Nephron (organoid): ENCODE results near the gene FAM219A.
"Not testable (repeated sequence)": the region's sequence is repeated elsewhere in the genome, so short reads cannot be mapped to it uniquely, and the experiment has no call there.

Experiments used
- H3K27ac Mint-ChIP-seq, 3 experiments: 2 replicates each; pipeline ENCODE4 v1.8.0; 2020; ENCODE audit warnings: mixed read lengths in 3 of 3, mild to moderate bottlenecking in 2 of 3, moderate library complexity in 1 of 3
- H3K27me3 Mint-ChIP-seq: 2 replicates; pipeline ENCODE4 v1.8.0; 2021; ENCODE audit warnings: low read depth, mild to moderate bottlenecking, moderate library complexity, mixed read lengths
- H3K36me3 Mint-ChIP-seq: 2 replicates; pipeline ENCODE4 v1.8.0; 2020; ENCODE audit warnings: low read depth, mixed read lengths
- H3K4me1 Mint-ChIP-seq: 2 replicates; pipeline ENCODE4 v1.8.0; 2020; ENCODE audit warnings: mixed read lengths
- H3K4me3 Mint-ChIP-seq, 3 experiments: 2 replicates each; pipeline ENCODE4 v1.8.0; 2020; ENCODE audit warnings: mild to moderate bottlenecking in 3 of 3, mixed read lengths in 3 of 3, moderate library complexity in 2 of 3
- H3K9me3 Mint-ChIP-seq: 2 replicates; pipeline ENCODE4 v1.8.0; 2020; ENCODE audit warnings: mixed read lengths
- TF ChIP-seq, protein P1 (sequence below), 3 experiments: fragments of 200-600 bp; sonication (generic); IDR thresholded peaks; one replicate each; pipeline ENCODE4 v1.5.0; 2021; ENCODE audit warnings: antibody characterized with exemption in 3 of 3; ENCODE audit not compliant: unreplicated experiment in 3 of 3

FAM219A gene

DNA sequence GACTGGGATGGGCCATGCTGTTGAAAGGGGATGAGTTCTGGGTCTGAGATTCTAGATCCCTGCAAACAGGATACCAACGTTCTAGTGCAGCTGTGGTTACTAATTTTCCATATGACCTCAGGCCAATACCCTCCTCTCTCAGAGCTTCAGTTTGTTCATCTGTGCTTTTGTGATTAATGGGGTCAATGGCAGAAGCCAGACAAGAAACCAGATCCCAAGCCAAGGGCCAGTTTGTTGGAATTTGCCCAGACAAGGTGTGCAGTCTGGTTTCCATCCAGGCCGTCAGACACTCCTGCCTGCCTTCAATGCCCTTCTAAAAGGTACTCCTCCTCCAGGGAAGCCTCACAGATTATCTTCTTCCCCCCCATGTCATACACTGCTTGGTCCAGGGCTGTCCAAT, 93.1 kb downstream of the FAM219A start:
- H3K27me3 Mint-ChIP-seq: no peaks in the 10 kb centered on the region

DNA sequence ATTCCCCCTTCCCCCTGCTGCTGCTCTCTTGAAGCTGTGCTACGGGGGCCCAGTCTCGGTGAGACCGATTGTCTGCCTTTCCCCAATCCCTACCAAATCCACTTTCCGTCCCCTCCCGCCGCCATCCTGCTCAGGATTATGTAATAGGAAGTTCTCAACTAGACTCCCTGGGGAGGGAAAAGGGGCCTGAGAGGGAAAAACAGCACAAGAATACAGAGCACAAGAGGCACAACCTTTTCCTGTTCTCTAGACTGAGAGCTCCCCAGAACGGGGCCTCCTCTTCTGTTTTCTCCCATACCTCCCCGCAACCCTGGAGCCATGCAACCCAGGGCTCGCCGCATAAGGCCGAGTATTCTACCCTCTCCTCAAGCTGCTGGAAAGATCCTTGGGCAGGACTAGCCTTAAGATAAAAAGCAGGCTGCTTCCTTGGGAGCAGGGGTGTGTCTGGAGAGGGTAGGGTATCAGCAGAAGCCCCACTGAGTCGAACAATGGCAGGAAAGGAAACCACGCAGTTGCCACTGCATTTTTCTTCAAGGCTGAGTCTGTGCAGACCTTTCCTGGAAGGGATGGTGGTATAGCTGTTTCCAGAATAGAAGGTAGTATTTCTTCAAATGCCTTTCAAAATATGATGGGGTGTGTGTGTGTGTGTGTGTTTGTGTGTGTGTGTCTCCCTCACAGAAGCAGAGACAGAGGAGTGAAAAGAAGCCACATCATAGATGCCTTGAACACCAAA, 94.6 kb downstream of the FAM219A start:
- no peaks in the 10 kb centered on the region for H3K27me3 Mint-ChIP-seq
- peak overlapping the region; percentile 12 to 73 (median 27) for H3K4me3 Mint-ChIP-seq
- H3K4me1 Mint-ChIP-seq: peaks cover 22% of the 10 kb centered on the region
- H3K36me3 Mint-ChIP-seq: peaks cover 15% of the 10 kb centered on the region
- peaks cover 11% of the 10 kb centered on the region for H3K9me3 Mint-ChIP-seq
- TF ChIP-seq, protein P1, sequence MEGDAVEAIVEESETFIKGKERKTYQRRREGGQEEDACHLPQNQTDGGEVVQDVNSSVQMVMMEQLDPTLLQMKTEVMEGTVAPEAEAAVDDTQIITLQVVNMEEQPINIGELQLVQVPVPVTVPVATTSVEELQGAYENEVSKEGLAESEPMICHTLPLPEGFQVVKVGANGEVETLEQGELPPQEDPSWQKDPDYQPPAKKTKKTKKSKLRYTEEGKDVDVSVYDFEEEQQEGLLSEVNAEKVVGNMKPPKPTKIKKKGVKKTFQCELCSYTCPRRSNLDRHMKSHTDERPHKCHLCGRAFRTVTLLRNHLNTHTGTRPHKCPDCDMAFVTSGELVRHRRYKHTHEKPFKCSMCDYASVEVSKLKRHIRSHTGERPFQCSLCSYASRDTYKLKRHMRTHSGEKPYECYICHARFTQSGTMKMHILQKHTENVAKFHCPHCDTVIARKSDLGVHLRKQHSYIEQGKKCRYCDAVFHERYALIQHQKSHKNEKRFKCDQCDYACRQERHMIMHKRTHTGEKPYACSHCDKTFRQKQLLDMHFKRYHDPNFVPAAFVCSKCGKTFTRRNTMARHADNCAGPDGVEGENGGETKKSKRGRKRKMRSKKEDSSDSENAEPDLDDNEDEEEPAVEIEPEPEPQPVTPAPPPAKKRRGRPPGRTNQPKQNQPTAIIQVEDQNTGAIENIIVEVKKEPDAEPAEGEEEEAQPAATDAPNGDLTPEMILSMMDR (IDR thresholded peaks at IDR 0.05; ENCODE audit: unreplicated experiment in 3 of 3): no peak
- peak overlapping the region; percentile 90 to 97 (median 90) for H3K27ac Mint-ChIP-seq

More for the DNA sequence above, 93.1 kb downstream of the FAM219A start:
- Mint-ChIP-seq H3K27ac (no peak overlapping the region), H3K36me3 (peaks cover 30% of the 10 kb centered on the region), H3K4me3 (no peak overlapping the region), H3K9me3 (peaks cover 11% of the 10 kb centered on the region), H3K4me1 (peaks cover 32% of the 10 kb centered on the region)
- TF ChIP-seq, protein P1 (IDR thresholded peaks at IDR 0.05; ENCODE audit: unreplicated experiment in 3 of 3): no peak

DNA sequence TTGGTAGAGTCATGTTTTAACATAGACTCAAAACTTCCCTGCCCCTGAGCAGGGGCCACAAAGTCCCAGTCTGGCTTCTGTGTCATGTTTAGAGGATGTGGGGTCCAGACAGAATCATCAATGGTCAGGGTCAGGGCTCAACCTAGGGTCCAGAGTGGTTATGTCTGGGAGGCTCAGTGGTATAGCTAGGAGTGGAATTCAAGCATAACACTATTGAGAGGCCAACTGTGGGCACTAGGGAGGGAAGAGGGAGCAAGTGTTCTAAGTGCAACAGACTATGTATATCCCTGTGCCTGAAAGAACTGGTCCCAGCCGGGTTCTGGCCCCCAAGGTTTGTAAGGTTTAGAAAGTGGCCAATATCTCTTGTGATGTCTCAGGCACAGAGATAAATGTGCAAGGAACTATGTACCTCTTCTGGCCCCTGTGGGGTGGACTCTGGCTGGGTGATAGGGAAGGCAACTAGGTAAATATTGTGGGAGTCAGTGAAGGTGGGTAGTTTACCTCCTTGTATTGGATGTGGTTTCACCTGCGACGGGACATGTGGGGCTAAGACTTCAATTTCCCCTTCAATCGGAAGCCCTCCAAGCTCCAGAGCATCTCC, 95.7 kb downstream of the FAM219A start:
- Mint-ChIP-seq H3K9me3 (peaks cover 13% of the 10 kb centered on the region), H3K27ac (peak overlapping the region; percentile 14 to 97 (median 90)), H3K27me3 (no peaks in the 10 kb centered on the region), H3K36me3 (peaks cover 14% of the 10 kb centered on the region), H3K4me1 (peaks cover 22% of the 10 kb centered on the region), H3K4me3 (no peak overlapping the region)
- TF ChIP-seq, protein P1 (IDR thresholded peaks at IDR 0.05; ENCODE audit: unreplicated experiment in 3 of 3): no peak

DNA sequence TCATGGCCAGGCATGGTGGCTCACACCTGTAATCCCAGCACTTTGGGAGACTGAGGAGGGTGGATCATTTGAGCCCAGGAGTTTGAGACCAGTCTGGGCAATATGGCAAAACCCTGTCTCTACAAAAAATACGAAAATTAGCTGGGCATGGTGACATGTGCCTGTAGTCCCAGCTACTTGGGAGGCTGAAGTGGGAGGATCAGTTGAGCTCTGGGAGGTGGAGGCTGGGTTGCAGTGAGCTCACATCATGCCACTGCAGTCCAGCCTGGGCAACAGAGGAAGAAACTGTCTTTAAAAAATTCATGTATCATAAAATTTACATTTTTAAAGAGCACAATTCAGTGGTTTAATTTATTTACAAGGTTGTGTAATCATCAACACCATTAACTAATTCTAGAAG, 105.4 kb downstream of the FAM219A start:
- peaks cover 23% of the 10 kb centered on the region for H3K9me3 Mint-ChIP-seq
- not testable (repeated sequence) for H3K27me3 Mint-ChIP-seq, H3K27ac Mint-ChIP-seq

DNA sequence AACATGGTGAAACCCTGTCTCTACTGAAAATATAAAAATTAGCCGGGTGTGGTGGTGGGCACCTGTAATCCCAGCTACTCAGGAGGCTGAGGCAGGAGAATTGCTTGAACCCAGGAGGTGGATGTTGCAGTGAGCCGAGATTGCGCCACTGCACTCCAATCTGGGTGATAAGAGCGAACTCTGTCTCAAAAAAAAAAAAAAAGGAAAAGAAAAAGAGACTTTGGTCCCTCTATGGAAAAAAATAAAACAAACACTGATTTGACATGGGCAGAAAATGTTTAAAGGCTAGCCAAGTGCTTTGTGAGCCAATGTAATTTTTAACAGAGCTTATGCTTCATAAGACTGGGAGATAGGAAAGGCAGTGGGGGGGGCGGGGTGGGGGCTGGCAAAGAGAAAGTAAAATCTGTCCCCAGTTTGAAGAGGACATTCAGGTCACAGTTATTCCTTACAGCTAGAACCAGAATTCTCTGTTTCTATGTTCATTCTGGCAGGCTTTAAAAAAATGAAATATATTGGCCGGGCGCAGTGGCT, 106.2 kb downstream of the FAM219A start:
- peaks cover 10% of the 10 kb centered on the region for H3K36me3 Mint-ChIP-seq
- H3K4me1 Mint-ChIP-seq: not testable (repeated sequence)

More for the DNA sequence above, 105.4 kb downstream of the FAM219A start:
- not testable (repeated sequence) for H3K4me1 Mint-ChIP-seq, H3K4me3 Mint-ChIP-seq
- peaks cover 13% of the 10 kb centered on the region for H3K36me3 Mint-ChIP-seq

DNA sequence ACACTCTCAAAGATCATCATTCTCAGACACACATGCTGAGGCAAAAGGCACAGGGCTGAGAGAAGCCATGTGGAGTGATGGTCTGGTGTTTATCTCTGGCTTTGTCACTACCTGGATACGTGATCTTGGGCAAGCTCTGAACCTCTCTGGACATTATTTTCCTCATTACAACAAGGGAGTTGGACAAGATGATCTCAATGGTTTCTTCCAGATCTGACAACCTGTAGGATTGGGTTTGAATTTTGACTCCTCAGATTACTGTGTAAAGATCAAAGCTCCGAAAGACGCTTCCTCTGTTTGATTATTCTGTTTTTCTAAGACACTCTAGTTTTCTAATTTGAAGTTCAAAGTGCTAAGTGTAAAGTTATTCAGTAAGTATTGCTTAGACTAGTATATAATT, 109.0 kb downstream of the FAM219A start:
- H3K27ac Mint-ChIP-seq: no peak overlapping the region
- no peaks in the 10 kb centered on the region for H3K9me3 Mint-ChIP-seq
- TF ChIP-seq, protein P1 (IDR thresholded peaks at IDR 0.05; ENCODE audit: unreplicated experiment in 3 of 3): no peak
- H3K27me3 Mint-ChIP-seq: no peaks in the 10 kb centered on the region
- peaks cover 9% of the 10 kb centered on the region for H3K4me1 Mint-ChIP-seq
- no peak overlapping the region for H3K4me3 Mint-ChIP-seq
- H3K36me3 Mint-ChIP-seq: peaks cover 8% of the 10 kb centered on the region

More for the DNA sequence above, 106.2 kb downstream of the FAM219A start:
- Mint-ChIP-seq H3K27ac (peak overlapping the region in 1 of 3 experiments; percentile 37), H3K9me3 (peaks cover 16% of the 10 kb centered on the region)
- H3K4me3 Mint-ChIP-seq, H3K27me3 Mint-ChIP-seq: not testable (repeated sequence)
